Measurements from ENCODE around the gene EOLA2.
"Not testable (repeated sequence)": the region's sequence is repeated elsewhere in the genome, so short reads cannot be mapped to it uniquely, and the experiment has no call there.

Gene EOLA2

DNA sequence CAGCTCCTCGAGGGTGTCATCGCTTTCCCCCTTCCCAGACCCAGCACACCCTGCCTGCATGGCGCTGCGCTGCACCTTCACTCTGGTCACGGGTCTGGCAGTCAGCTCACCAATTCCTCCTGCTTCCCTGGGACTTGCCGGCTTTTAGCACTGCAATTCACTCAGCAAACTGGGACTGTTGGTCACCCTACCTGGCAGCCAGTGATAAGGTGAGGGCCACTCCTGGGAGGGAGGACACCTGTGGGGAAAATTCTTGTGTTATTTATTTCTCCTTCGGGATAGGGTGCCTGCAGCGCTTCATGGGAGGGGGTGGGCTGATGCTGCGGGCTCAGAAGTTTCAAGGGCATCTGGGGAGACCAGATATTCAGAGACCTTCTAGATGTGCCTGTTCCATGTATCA lies 7.5 kb upstream of the EOLA2 start:
- H3K4me3 ChIP-seq (ENCODE audit: low read length); H3K4me1 ChIP-seq (ENCODE audit: control insufficient read depth, insufficient read depth, low read length); H3K36me3 ChIP-seq (ENCODE audit: control insufficient read depth, insufficient read depth, low read length); H3K27ac ChIP-seq (ENCODE audit: low read depth, low read length); H3K27me3 ChIP-seq (ENCODE audit: control insufficient read depth, insufficient read depth, low read length); H3K9ac ChIP-seq (ENCODE audit: low read length): not testable (repeated sequence)

DNA sequence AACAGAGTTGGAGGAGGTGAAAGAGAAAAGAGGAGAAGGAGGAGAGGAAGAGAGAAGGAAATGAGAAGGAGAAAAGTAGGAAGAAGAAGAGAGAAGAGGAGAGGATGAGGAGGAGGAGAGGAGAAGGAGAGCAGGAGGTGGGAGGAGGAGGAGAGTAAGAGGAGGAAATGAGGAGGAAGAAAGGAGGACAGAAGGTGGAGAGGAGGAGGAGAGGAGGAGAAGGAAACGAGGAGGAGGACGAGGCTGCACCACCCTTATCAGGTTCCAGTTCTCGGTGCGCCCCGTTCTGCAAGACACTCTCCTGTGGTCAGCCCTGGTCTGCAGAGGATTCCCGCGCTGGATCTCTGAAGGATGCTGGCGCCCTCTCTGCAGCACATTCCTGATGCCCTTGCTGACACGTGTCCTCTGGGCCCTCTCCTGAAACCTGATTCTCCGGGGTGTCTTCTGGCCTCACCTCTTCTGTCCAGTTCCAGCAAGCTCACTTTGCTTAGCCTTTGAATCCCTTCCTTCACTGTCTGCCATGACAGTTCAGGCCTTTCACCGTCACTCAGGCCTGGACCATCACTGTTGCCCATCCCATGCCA lies 6.9 kb upstream of the EOLA2 start:
- H3K4me3 ChIP-seq (ENCODE audit: low read length); H3K27me3 ChIP-seq (ENCODE audit: control insufficient read depth, insufficient read depth, low read length); H3K27ac ChIP-seq (ENCODE audit: low read depth, low read length); H3K36me3 ChIP-seq (ENCODE audit: control insufficient read depth, insufficient read depth, low read length); H3K9ac ChIP-seq (ENCODE audit: low read length); H3K4me1 ChIP-seq (ENCODE audit: control insufficient read depth, insufficient read depth, low read length): not testable (repeated sequence)

DNA sequence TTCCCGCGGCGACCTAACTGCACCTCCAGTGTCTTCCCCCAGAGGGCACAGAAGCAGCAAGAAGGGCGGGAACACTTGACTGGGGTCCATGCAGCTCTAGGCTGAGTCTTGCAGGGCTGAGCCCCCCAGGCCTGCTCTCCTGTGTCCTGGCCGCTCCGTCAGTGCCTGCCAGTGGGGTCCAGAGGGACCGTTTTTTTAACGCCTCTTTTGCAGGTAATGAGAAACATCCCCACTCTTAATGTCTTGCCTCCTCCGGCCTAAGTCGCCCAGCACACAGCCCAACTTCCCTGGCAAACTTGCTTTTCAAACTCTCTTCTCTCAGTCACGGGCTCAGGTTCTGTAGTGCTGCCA lies 2.4 kb upstream of the EOLA2 start:
- H3K9ac ChIP-seq (ENCODE audit: low read length); H3K36me3 ChIP-seq (ENCODE audit: control insufficient read depth, insufficient read depth, low read length); H3K27ac ChIP-seq (ENCODE audit: low read depth, low read length); H3K27me3 ChIP-seq (ENCODE audit: control insufficient read depth, insufficient read depth, low read length); H3K4me1 ChIP-seq (ENCODE audit: control insufficient read depth, insufficient read depth, low read length): not testable (repeated sequence)
- peak overlapping the region; percentile 40 for H3K4me3 ChIP-seq (ENCODE audit: low read length)

DNA sequence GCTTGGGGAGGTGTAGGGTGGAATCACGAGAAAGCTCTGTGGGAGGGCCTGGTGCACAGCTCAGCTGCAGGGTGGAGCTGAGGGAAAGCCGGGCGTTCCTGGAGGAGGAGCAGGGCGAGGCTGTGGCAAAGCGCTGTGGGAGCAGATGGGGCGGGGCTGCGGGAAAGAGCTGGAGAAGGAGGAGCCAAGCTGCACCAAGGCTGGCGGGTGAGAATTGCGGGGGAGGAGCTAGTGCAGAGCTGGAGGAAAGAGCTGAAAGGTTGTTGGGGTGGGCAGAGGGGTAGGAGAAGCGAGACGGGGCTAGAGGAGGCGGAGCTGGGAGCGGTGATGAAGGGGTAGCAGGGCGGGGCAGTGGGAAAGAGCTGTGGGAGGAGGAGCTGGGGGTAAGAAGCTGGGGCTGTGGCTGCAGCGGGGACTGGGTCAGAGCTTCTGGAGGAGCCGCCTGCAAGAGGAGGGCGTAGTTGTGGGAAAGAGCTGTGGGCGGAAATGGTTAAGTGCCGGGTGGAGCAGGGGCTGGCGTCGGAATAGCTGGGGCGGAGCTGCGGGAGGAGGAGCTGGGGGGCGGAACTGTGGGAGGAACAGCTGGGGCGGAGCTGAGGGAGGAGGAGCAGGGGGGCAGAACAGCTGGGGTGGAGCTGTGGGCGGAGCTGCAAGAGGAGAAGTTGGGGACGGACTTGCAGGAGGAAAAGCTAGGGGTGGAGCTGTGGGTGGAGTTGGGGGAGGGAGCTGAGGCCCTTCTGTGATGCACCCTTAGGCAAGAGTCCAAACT lies 1.8 kb upstream of the EOLA2 start:
- peaks cover 3% of the 10 kb centered on the region for H3K36me3 ChIP-seq (ENCODE audit: control insufficient read depth, insufficient read depth, low read length)
- peaks cover 3% of the 10 kb centered on the region for H3K4me1 ChIP-seq (ENCODE audit: control insufficient read depth, insufficient read depth, low read length)
- H3K4me3 ChIP-seq (ENCODE audit: low read length), result peak overlapping the region; percentile 58
- peak overlapping the region; percentile 95 for H3K27ac ChIP-seq (ENCODE audit: low read depth, low read length)
- H3K27me3 ChIP-seq (ENCODE audit: control insufficient read depth, insufficient read depth, low read length), result no peaks in the 10 kb centered on the region
- no peak overlapping the region for H3K9ac ChIP-seq (ENCODE audit: low read length)

DNA sequence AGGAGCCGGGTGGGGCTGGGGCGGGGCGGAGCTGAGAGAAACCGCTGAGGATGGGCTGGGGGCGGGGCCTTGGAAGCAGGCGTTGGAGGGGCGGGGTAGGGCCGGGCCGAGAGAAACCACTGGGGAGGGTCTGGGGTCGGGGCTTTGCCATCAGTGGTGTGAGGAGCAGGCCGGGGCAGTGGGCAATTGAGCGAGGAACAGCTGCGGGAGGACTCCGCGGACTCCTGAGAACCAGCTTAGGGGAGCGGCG lies 1.3 kb upstream of the EOLA2 start:
- H3K27me3 ChIP-seq (ENCODE audit: control insufficient read depth, insufficient read depth, low read length), result no peaks in the 10 kb centered on the region
- H3K4me3 ChIP-seq (ENCODE audit: low read length), result peak overlapping the region; percentile 58
- no peak overlapping the region for H3K9ac ChIP-seq (ENCODE audit: low read length)
- H3K27ac ChIP-seq (ENCODE audit: low read depth, low read length), result peak overlapping the region; percentile 95
- H3K4me1 ChIP-seq (ENCODE audit: control insufficient read depth, insufficient read depth, low read length), result peaks cover 3% of the 10 kb centered on the region
- H3K36me3 ChIP-seq (ENCODE audit: control insufficient read depth, insufficient read depth, low read length), result peaks cover 4% of the 10 kb centered on the region

DNA sequence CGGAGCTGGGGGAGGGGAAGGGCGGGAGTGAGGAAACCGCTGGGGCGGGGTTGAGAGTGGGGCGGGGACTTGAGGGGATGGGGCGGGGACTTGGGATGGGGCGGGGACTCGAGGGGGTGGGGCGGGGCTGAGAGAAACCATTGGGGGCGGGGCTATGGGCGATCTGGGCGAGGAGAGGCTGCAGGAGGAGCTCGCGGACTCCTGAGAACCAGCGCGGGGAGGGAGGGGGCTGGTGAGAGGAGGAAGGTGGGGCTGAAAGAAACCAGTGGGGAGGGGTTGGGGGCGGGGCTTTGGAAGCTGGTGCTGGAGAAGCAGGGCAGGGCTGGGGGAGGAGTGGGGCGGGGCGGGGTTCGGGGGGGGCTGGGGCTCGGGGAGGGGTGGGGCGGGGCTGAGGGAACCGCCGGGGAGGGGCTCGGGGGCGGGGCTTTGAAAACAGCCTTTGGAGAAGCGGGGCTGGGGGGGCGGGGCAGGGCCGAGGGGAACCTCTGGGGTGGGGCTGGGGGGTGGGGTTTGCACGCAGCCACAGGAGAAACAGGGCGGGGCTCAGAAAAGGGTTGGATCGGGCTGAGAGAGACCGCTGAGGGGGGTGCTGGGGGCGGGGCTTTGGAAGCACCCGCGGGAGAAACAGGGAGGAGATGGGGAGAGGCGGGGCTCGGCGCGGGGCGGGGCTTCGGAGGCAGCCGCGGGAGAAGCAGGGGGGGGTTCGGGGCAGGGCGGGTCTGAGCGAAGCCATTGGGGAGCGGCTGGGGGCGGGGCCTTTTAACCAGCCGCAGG lies 777 bp upstream of the EOLA2 start:
- no peak overlapping the region for H3K4me3 ChIP-seq (ENCODE audit: low read length)

DNA sequence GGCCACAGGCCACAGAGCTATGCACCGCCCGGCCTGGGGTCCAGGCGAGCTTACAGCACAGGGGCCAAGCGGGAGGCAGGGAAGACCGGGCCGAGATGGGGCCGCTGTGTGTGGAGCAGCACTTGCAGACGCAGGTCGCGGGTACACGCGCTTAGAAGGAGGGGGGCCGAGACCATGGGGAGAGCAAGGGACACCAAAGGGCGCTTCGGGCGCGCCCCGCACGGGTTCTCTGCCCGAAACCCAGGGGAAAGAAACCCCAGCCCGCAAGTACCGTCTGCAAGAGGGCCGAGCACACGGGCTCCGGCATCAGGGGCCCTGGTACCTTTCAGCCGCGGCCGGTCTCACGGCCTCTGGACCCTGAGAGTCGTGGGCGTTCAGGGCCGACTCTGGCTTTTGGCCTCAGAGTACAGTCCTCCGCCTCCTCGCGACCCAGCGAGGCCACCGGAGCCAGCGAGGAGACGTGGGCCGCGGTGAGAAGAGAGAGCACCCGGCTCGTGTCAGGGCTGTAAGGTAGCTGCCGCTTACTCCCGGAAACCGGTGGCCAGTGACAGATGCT lies 342 bp downstream of the EOLA2 start:
- peaks cover 3% of the 10 kb centered on the region for H3K36me3 ChIP-seq (ENCODE audit: control insufficient read depth, insufficient read depth, low read length)
- H3K27ac ChIP-seq (ENCODE audit: low read depth, low read length), result peak overlapping the region; percentile 88
- peaks cover 3% of the 10 kb centered on the region for H3K4me1 ChIP-seq (ENCODE audit: control insufficient read depth, insufficient read depth, low read length)
- no peaks in the 10 kb centered on the region for H3K27me3 ChIP-seq (ENCODE audit: control insufficient read depth, insufficient read depth, low read length)
- H3K9ac ChIP-seq (ENCODE audit: low read length), result peak overlapping the region; percentile 58
- peak overlapping the region; percentile 53 for H3K4me3 ChIP-seq (ENCODE audit: low read length)

More for the DNA sequence above, 777 bp upstream of the EOLA2 start:
- no peak overlapping the region for H3K9ac ChIP-seq (ENCODE audit: low read length)
- H3K36me3 ChIP-seq (ENCODE audit: control insufficient read depth, insufficient read depth, low read length), result peaks cover 4% of the 10 kb centered on the region
- H3K27ac ChIP-seq (ENCODE audit: low read depth, low read length), result peak overlapping the region; percentile 88
- H3K4me1 ChIP-seq (ENCODE audit: control insufficient read depth, insufficient read depth, low read length), result peaks cover 3% of the 10 kb centered on the region
- no peaks in the 10 kb centered on the region for H3K27me3 ChIP-seq (ENCODE audit: control insufficient read depth, insufficient read depth, low read length)

DNA sequence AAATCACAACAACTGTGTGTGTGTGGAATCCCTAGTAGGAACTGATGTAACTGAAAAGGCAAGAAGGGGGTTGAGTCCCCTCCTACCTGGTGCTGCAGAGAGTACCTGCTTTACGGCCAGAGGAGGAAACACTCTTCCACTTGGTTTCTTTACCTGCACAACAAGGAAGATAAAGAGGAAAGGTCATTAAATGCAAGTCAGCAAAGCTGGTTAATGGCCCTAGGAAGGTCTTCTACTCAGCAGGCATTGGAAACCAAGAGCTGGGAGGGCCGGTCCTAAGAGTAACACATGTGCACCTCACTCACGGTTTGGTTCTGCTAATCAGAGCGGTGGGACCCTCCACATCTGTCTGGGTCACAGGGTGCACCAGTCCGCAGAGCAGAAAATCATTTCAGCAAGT lies 963 bp downstream of the EOLA2 start:
- Histone ChIP-seq H3K9ac (ENCODE audit: low read length) (peak overlapping the region; percentile 24), H3K4me3 (ENCODE audit: low read length) (peak overlapping the region; percentile 53)
- H3K27ac ChIP-seq (ENCODE audit: low read depth, low read length); H3K27me3 ChIP-seq (ENCODE audit: control insufficient read depth, insufficient read depth, low read length); H3K36me3 ChIP-seq (ENCODE audit: control insufficient read depth, insufficient read depth, low read length); H3K4me1 ChIP-seq (ENCODE audit: control insufficient read depth, insufficient read depth, low read length): not testable (repeated sequence)

DNA sequence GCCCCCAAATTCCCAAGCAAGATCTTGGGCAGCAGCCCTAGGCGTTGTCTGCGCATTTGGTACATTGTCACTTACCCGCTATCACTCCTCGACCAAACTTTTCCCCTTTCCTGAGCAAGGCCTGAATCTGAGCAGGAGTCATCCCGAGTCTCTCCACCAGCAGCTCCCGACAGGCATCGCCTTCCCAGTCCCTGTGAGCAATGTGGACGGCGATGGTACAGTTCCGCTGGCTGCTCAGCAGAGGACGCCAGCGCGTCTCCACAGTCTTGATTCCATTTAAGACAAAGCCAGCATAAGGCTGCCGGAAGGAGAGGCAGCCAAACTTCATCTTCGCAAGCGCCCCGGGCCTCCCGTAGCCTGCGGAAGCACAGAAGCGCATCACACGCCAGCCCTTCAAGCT lies 4.7 kb downstream of the EOLA2 start:
- H3K27me3 ChIP-seq (ENCODE audit: control insufficient read depth, insufficient read depth, low read length); H3K9ac ChIP-seq (ENCODE audit: low read length); H3K4me3 ChIP-seq (ENCODE audit: low read length); H3K36me3 ChIP-seq (ENCODE audit: control insufficient read depth, insufficient read depth, low read length); H3K4me1 ChIP-seq (ENCODE audit: control insufficient read depth, insufficient read depth, low read length); H3K27ac ChIP-seq (ENCODE audit: low read depth, low read length): not testable (repeated sequence)

DNA sequence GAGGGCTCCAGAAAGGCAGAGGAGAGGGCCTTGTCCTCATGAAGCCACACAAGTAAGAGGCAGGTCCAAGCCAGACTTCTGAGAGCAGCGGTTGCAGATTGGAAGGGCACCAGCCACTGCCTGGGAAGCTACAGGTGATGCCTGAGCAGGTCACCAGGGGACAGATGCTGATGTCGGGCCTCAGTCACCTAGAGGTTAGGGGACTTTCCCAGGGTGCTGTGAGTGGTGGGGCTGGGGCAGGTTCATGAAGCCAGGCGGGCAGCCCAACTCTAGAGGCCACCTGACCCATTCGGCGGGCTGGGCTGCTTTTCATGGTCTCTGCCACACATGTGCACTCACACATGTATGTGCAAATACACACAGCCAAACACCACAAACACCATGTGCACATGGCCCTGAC lies 5.3 kb downstream of the EOLA2 start:
- not testable (repeated sequence) for H3K9ac ChIP-seq (ENCODE audit: low read length); H3K27me3 ChIP-seq (ENCODE audit: control insufficient read depth, insufficient read depth, low read length); H3K4me3 ChIP-seq (ENCODE audit: low read length); H3K4me1 ChIP-seq (ENCODE audit: control insufficient read depth, insufficient read depth, low read length); H3K36me3 ChIP-seq (ENCODE audit: control insufficient read depth, insufficient read depth, low read length); H3K27ac ChIP-seq (ENCODE audit: low read depth, low read length)

DNA sequence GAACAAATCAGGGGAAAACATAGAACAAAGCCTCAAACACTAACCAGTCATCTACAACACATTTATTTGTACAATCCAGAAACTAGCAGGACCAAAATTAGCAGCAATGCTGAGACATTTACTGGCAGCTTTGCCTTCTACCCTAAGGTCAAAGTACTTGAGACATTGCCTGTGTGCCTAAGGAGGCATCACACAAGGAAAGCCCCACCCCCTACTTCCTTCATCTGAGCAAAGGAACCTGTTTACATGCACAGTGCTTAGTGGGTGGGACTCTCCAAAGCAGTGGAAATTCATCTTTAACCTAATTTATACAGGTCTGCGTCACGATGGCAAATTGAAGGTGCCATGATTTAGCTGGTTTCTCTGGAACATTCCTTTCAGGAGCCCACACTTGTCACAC lies 6.1 kb downstream of the EOLA2 start:
- not testable (repeated sequence) for H3K27ac ChIP-seq (ENCODE audit: low read depth, low read length); H3K9ac ChIP-seq (ENCODE audit: low read length); H3K27me3 ChIP-seq (ENCODE audit: control insufficient read depth, insufficient read depth, low read length); H3K4me1 ChIP-seq (ENCODE audit: control insufficient read depth, insufficient read depth, low read length); H3K4me3 ChIP-seq (ENCODE audit: low read length); H3K36me3 ChIP-seq (ENCODE audit: control insufficient read depth, insufficient read depth, low read length)

DNA sequence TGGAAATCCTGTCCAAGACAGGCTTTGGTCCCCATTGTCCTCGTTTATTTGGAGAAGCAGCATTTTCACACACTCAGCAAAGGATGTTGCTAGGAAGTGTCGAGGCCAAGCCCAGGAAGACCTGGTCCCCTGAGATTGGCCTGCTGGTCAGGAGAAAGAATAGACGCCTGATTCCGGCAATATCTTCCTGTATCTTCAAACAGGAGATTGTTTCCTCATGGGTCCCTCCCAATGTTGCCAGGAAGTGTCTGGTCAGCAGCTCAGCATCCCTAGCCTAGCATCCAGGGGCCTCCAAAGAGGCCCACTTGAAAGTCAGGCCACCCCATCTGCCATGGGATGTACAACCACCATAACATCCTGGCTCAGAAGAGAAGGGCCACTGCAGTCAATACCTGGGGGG lies 6.9 kb downstream of the EOLA2 start:
- not testable (repeated sequence) for H3K9ac ChIP-seq (ENCODE audit: low read length); H3K27me3 ChIP-seq (ENCODE audit: control insufficient read depth, insufficient read depth, low read length); H3K4me3 ChIP-seq (ENCODE audit: low read length); H3K36me3 ChIP-seq (ENCODE audit: control insufficient read depth, insufficient read depth, low read length); H3K27ac ChIP-seq (ENCODE audit: low read depth, low read length); H3K4me1 ChIP-seq (ENCODE audit: control insufficient read depth, insufficient read depth, low read length)

DNA sequence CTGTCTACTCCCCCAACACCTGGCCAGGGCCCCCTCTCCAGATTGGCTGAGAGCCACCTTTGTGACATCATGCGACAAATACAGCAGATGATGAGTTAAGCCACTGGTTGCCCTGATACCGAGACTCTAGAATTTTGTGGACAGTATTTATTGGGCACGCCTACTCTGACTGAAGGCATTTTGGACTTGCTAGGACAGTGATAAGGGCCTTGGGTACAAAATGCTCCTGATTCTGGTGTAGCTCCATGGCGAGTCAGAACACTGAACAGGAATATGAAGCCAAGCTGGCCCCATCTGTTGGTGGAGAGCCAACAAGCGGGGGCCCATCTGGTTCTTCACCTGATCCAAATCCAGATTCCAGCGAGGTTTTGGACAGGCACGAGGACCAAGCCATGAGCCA lies 8.9 kb downstream of the EOLA2 start, which contains the start of gene HSFX4:
Gene HSFX4, plus strand, starts transcription at position 174 of the 400 bp plus-strand sequence. Its CDS starts 72 bp downstream, at position 246.
- not testable (repeated sequence) for H3K4me1 ChIP-seq (ENCODE audit: control insufficient read depth, insufficient read depth, low read length)

More for the DNA sequence above, 8.9 kb downstream of the EOLA2 start, which contains the start of gene HSFX4:
- H3K36me3 ChIP-seq (ENCODE audit: control insufficient read depth, insufficient read depth, low read length); H3K4me3 ChIP-seq (ENCODE audit: low read length); H3K9ac ChIP-seq (ENCODE audit: low read length); H3K27ac ChIP-seq (ENCODE audit: low read depth, low read length); H3K27me3 ChIP-seq (ENCODE audit: control insufficient read depth, insufficient read depth, low read length): not testable (repeated sequence)
